ENCODE data around the gene VMP1. TPM values are rescaled to one million over a fixed set of nuclear protein-coding genes. Genes with fewer than 3 reads are reported as not detected.
"Not testable (repeated sequence)": the region's sequence is repeated elsewhere in the genome, so short reads cannot be mapped to it uniquely, and the experiment has no call there.

The VMP1 gene
- total RNA-seq, 1 donor from 2014 or later, result 183 TPM

GRCh38 chr17:59839651-59840328 is 132.3 kb downstream of the VMP1 start:
- Histone ChIP-seq H3K36me3 (peaks cover 10 to 24% of the 10 kb centered on the region in 2 donors), H3K4me3 (peak overlapping the region; percentile 55 to 81), H3K27me3 (no peaks in the 10 kb centered on the region), H3K9me3 (no peaks in the 10 kb centered on the region), H3K4me1 (peaks cover 8 to 13% of the 10 kb centered on the region in 2 donors), H3K27ac (peak overlapping the region; percentile 86 to 91)
- intact Hi-C loops (cut with DNase I), result loop anchor here (1.0 to 10.0 kb wide), 2 partner anchors 86 to 465 kb away; no protein-coding TSS in a partner anchor
- TF ChIP-seq CTCF (IDR thresholded peaks at IDR 0.05), result no peak
- DNase-seq (ENCODE audit: low spot score in 2 of 2), result no peak

GRCh38 chr17:59840329-59841090 is 133.1 kb downstream of the VMP1 start:
- H3K4me1 ChIP-seq, result peaks cover 8 to 18% of the 10 kb centered on the region in 2 donors
- TF ChIP-seq CTCF (IDR thresholded peaks at IDR 0.05), result no peak
- H3K9me3 ChIP-seq, result no peaks in the 10 kb centered on the region
- intact Hi-C loops (cut with DNase I), result no loop called here
- peaks cover 10 to 24% of the 10 kb centered on the region in 2 donors for H3K36me3 ChIP-seq
- peak overlapping the region; percentile 86 to 91 for H3K27ac ChIP-seq
- peak overlapping the region; percentile 55 to 81 for H3K4me3 ChIP-seq
- no peaks in the 10 kb centered on the region for H3K27me3 ChIP-seq
- DNase-seq (ENCODE audit: low spot score in 2 of 2), result no peak

- intact Hi-C loops (cut with DNase I); DNase-seq (ENCODE audit: low spot score in 2 of 2); H3K27me3 ChIP-seq; H3K9me3 ChIP-seq: not testable (repeated sequence)
- peaks cover 10 to 24% of the 10 kb centered on the region in 2 donors for H3K36me3 ChIP-seq
- H3K4me1 ChIP-seq, result peaks cover 8 to 21% of the 10 kb centered on the region in 2 donors
- H3K4me3 ChIP-seq, result peak overlapping the region; percentile 55 to 81
- peak overlapping the region; percentile 86 to 91 for H3K27ac ChIP-seq
Measured at GRCh38 chr17:59841091-59841881, 133.8 kb downstream of the VMP1 start.

GRCh38 chr17:59841882-59842263 is 134.4 kb downstream of the VMP1 start:
- H3K27ac ChIP-seq, result peak overlapping the region; percentile 86 to 91
- peaks cover 10 to 24% of the 10 kb centered on the region in 2 donors for H3K36me3 ChIP-seq
- peaks cover 6 to 21% of the 10 kb centered on the region in 2 donors for H3K4me1 ChIP-seq
- intact Hi-C loops (cut with DNase I); H3K9me3 ChIP-seq; DNase-seq (ENCODE audit: low spot score in 2 of 2); H3K27me3 ChIP-seq: not testable (repeated sequence)
- H3K4me3 ChIP-seq, result peak overlapping the region; percentile 55 to 81

GRCh38 chr17:59842901-59843652 is 135.6 kb downstream of the VMP1 start:
- intact Hi-C loops (cut with DNase I), result no loop called here
- Histone ChIP-seq H3K9me3 (no peaks in the 10 kb centered on the region), H3K36me3 (peaks cover 10 to 24% of the 10 kb centered on the region in 2 donors), H3K27me3 (no peaks in the 10 kb centered on the region), H3K4me1 (peaks cover 4 to 30% of the 10 kb centered on the region in 2 donors), H3K4me3 (peak overlapping the region in 1 of 2 donors; percentile 81), H3K27ac (peak overlapping the region; percentile 86 to 91)
- DNase-seq (ENCODE audit: low spot score in 2 of 2), result no peak
- no peak for TF ChIP-seq CTCF (IDR thresholded peaks at IDR 0.05)
